Measurements from ENCODE around the gene HERC2. TPM values are rescaled to one million over a fixed set of nuclear protein-coding genes. Genes with fewer than 3 reads are reported as not detected.

The HERC2 gene
- total RNA-seq, 2 donors from 2014 or later = 105 to 112 TPM

DNA sequence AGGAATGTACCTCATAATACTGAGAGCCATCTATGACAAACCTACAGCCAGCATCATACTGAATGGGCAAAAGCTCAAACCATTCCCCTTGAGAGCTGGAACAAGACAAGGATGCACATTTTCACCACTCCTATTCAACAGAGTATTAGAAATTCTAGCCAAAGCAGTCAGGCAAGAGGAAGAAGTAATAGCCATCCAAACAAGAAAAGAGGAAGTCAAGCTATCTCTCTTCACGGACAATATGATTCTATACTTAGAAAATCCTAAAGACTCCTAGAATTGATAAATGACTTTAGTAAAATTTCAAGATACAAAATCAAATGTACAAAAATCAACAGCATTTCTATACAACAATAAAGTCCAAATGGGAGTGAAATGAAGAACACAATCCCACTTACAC lies 253.0 kb downstream of the HERC2 start:
- Mint-ChIP-seq H3K27me3 (ENCODE audit: insufficient read depth) (peaks cover 6% of the 10 kb centered on the region), H3K4me3 (no peak overlapping the region), H3K4me1 (peaks cover 15% of the 10 kb centered on the region), H3K27ac (no peak overlapping the region), H3K9me3 (peaks cover 43% of the 10 kb centered on the region), H3K36me3 (ENCODE audit: low read depth) (no peaks in the 10 kb centered on the region)
- H3K27me3 ChIP-seq (ENCODE audit: control insufficient read depth, insufficient read depth, low read length, poor library complexity, severe bottlenecking) = no peaks in the 10 kb centered on the region
- TF ChIP-seq, protein P1, sequence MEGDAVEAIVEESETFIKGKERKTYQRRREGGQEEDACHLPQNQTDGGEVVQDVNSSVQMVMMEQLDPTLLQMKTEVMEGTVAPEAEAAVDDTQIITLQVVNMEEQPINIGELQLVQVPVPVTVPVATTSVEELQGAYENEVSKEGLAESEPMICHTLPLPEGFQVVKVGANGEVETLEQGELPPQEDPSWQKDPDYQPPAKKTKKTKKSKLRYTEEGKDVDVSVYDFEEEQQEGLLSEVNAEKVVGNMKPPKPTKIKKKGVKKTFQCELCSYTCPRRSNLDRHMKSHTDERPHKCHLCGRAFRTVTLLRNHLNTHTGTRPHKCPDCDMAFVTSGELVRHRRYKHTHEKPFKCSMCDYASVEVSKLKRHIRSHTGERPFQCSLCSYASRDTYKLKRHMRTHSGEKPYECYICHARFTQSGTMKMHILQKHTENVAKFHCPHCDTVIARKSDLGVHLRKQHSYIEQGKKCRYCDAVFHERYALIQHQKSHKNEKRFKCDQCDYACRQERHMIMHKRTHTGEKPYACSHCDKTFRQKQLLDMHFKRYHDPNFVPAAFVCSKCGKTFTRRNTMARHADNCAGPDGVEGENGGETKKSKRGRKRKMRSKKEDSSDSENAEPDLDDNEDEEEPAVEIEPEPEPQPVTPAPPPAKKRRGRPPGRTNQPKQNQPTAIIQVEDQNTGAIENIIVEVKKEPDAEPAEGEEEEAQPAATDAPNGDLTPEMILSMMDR (conservative IDR thresholded peaks at IDR 0.05) = no peak
- peaks cover 45% of the 10 kb centered on the region for H3K9me3 ChIP-seq (ENCODE audit: control insufficient read depth, low read length)
- WGBS, 2 experiments (ENCODE audit: insufficient coverage in 1 of 2, insufficient read length in 1 of 2) = 100% methylated on average over 1 of the region's 1 CpG; no CpG with 5 or more reads in 1 of the 2 experiments
- no peaks in the 10 kb centered on the region for H3K36me3 ChIP-seq (ENCODE audit: control insufficient read depth, insufficient read depth, low read length)
- H3K9ac ChIP-seq (ENCODE audit: extremely low read depth, low read length, poor library complexity, severe bottlenecking) = no peak overlapping the region
- no peak overlapping the region for H3K27ac ChIP-seq (ENCODE audit: low read depth, low read length)
- peak overlapping the region; percentile 38 for H3K4me3 ChIP-seq (ENCODE audit: low read length)
- peaks cover 7% of the 10 kb centered on the region for H3K4me1 ChIP-seq (ENCODE audit: control insufficient read depth, insufficient read depth, low read length)
- no peak for DNase-seq

DNA sequence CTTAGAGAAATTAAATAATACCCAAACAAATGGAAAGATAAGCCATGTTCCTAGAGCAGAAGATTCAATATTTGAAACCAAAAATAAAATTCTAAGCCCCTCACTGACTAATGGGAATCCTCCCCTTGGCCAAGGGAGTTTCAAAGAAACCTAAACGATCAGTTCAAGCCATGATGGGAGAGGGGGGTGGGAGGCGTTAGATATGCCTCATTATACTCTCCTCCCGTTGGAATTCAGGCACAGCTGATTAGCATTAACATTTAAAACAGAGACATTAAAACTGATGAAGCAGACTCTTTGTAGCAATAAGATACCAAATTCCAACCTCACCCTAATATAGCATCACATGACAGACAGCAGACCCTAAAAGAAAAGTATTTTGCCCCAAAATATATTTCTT lies 255.7 kb downstream of the HERC2 start:
- 33 to 53% methylated on average over 1 to 3 of the region's 3 CpGs for WGBS, 2 experiments (ENCODE audit: insufficient coverage in 1 of 2, insufficient read length in 1 of 2)
- Mint-ChIP-seq H3K4me3 (no peak overlapping the region), H3K9me3 (peaks cover 39% of the 10 kb centered on the region), H3K36me3 (ENCODE audit: low read depth) (no peaks in the 10 kb centered on the region), H3K27ac (peak overlapping the region; percentile 74), H3K4me1 (peaks cover 15% of the 10 kb centered on the region), H3K27me3 (ENCODE audit: insufficient read depth) (peaks cover 6% of the 10 kb centered on the region)
- TF ChIP-seq, protein P1 (conservative IDR thresholded peaks at IDR 0.05) = no peak
- Histone ChIP-seq H3K27me3 (ENCODE audit: control insufficient read depth, insufficient read depth, low read length, poor library complexity, severe bottlenecking) (no peaks in the 10 kb centered on the region), H3K4me1 (ENCODE audit: control insufficient read depth, insufficient read depth, low read length) (peaks cover 7% of the 10 kb centered on the region), H3K9ac (ENCODE audit: extremely low read depth, low read length, poor library complexity, severe bottlenecking) (no peak overlapping the region), H3K36me3 (ENCODE audit: control insufficient read depth, insufficient read depth, low read length) (no peaks in the 10 kb centered on the region), H3K27ac (ENCODE audit: low read depth, low read length) (no peak overlapping the region), H3K4me3 (ENCODE audit: low read length) (peak overlapping the region; percentile 73), H3K9me3 (ENCODE audit: control insufficient read depth, low read length) (peaks cover 56% of the 10 kb centered on the region)
- DNase-seq = no peak

Other genes with a start within 250 kb of the HERC2 start
- gene OCA2, start 222.9 kb downstream of the HERC2 start, total RNA-seq = under 1 TPM; 0.29 to 0.84 TPM
- not detected for gene GOLGA6L24, start 35.9 kb upstream of the HERC2 start, total RNA-seq
- not detected for gene GOLGA8F, start 56.5 kb upstream of the HERC2 start, total RNA-seq
- gene GOLGA8G, start 210.8 kb upstream of the HERC2 start, total RNA-seq = not detected
- gene GOLGA6L25, start 231.4 kb upstream of the HERC2 start, total RNA-seq = not detected